SJCRH30 (cell line): ENCODE results near the gene CDK6. TPM values are rescaled to one million over a fixed set of nuclear protein-coding genes. Genes with fewer than 3 reads are reported as not detected.

ENCODE experiments used
- DNase-seq, 2 experiments: peaks; one replicate each; pipeline ENCODE4 v3.0.0-alpha.2; 2015 to 2020
- H3K27ac ChIP-seq: fragments of 250-450 bp; sonication (Bioruptor Pico); 2 replicates; pipeline ENCODE4 v1.5.1; 2020; ENCODE audit warnings: mild to moderate bottlenecking, moderate library complexity
- H3K27me3 ChIP-seq: fragments of 250-450 bp; sonication (Bioruptor Pico); 2 replicates; pipeline ENCODE4 v1.5.1; 2020; ENCODE audit warnings: mild to moderate bottlenecking, moderate library complexity
- H3K36me3 ChIP-seq: fragments of 250-450 bp; sonication (Bioruptor Pico); 2 replicates; pipeline ENCODE4 v1.5.1; 2020; ENCODE audit warnings: mild to moderate bottlenecking, moderate library complexity
- H3K4me1 ChIP-seq: fragments of 250-450 bp; sonication (Bioruptor Pico); 2 replicates; pipeline ENCODE4 v1.5.1; 2020; ENCODE audit warnings: mild to moderate bottlenecking, moderate library complexity
- H3K4me3 ChIP-seq: fragments of 250-450 bp; sonication (Bioruptor Pico); 2 replicates; pipeline ENCODE4 v1.5.1; 2020; ENCODE audit warnings: mild to moderate bottlenecking, moderate library complexity
- H3K9me3 ChIP-seq: fragments of 250-450 bp; sonication (Bioruptor Pico); replicated peaks from 2 replicates; pipeline ENCODE4 v1.5.1; 2020; ENCODE audit warnings: mild to moderate bottlenecking, moderate library complexity
- total RNA-seq: library from RNA; depleted of rRNA; stranded (reverse); fragments of >200 nt; shearing (Covaris generic); gene quantifications from 2 replicates; pipeline ENCODE4 v1.2.3, GENCODE V29; 2014

Gene CDK6
- total RNA-seq, 1 experiment from 2014 or later = 194 TPM

GRCh38 chr7:92723943-92724342 lies 112.4 kb downstream of the CDK6 start:
- Histone ChIP-seq H3K4me3 (no peak overlapping the region), H3K27ac (peak overlapping the region; percentile 89), H3K27me3 (no peaks in the 10 kb centered on the region), H3K9me3 (no peaks in the 10 kb centered on the region), H3K4me1 (peaks cover 64% of the 10 kb centered on the region), H3K36me3 (peaks cover 47% of the 10 kb centered on the region)
- DNase-seq = peak; percentile 70 to 81

GRCh38 chr7:92723205-92723604 lies 113.2 kb downstream of the CDK6 start:
- DNase-seq = peak in 1 of 2 experiments; percentile 36
- Histone ChIP-seq H3K4me1 (peaks cover 71% of the 10 kb centered on the region), H3K27ac (peak overlapping the region; percentile 89), H3K9me3 (no peaks in the 10 kb centered on the region), H3K36me3 (peaks cover 52% of the 10 kb centered on the region), H3K27me3 (no peaks in the 10 kb centered on the region), H3K4me3 (no peak overlapping the region)

GRCh38 chr7:92722541-92722940 lies 113.8 kb downstream of the CDK6 start:
- Histone ChIP-seq H3K4me3 (no peak overlapping the region), H3K9me3 (no peaks in the 10 kb centered on the region), H3K27me3 (no peaks in the 10 kb centered on the region), H3K4me1 (peaks cover 77% of the 10 kb centered on the region), H3K27ac (peak overlapping the region; percentile 89), H3K36me3 (peaks cover 47% of the 10 kb centered on the region)
- DNase-seq = no peak

- peak; percentile 84 to 90 for DNase-seq
- peaks cover 54% of the 10 kb centered on the region for H3K36me3 ChIP-seq
- H3K4me3 ChIP-seq = no peak overlapping the region
- 0 out of 2 replicates have a peak, but pooled peaks cover 3% of the 10 kb centered on the region for H3K9me3 ChIP-seq
- no peaks in the 10 kb centered on the region for H3K27me3 ChIP-seq
- peaks cover 78% of the 10 kb centered on the region for H3K4me1 ChIP-seq
- peak overlapping the region; percentile 89 for H3K27ac ChIP-seq
Measured at GRCh38 chr7:92720604-92721350, 115.6 kb downstream of the CDK6 start.

- peak overlapping the region; percentile 9 for H3K4me3 ChIP-seq
- peak; percentile 71 to 88 for DNase-seq
- H3K9me3 ChIP-seq = 0 out of 2 replicates have a peak, but pooled peaks cover 4% of the 10 kb centered on the region
- H3K36me3 ChIP-seq = peaks cover 54% of the 10 kb centered on the region
- H3K27ac ChIP-seq = peak overlapping the region; percentile 76
- no peaks in the 10 kb centered on the region for H3K27me3 ChIP-seq
- peaks cover 55% of the 10 kb centered on the region for H3K4me1 ChIP-seq
Measured at GRCh38 chr7:92717993-92718716, 118.2 kb downstream of the CDK6 start.

- peak overlapping the region; percentile 9 for H3K4me3 ChIP-seq
- peaks cover 53% of the 10 kb centered on the region for H3K36me3 ChIP-seq
- H3K27me3 ChIP-seq = no peaks in the 10 kb centered on the region
- peaks cover 50% of the 10 kb centered on the region for H3K4me1 ChIP-seq
- peak overlapping the region; percentile 76 for H3K27ac ChIP-seq
- no peak for DNase-seq
- 0 out of 2 replicates have a peak, but pooled peaks cover 4% of the 10 kb centered on the region for H3K9me3 ChIP-seq
Measured at GRCh38 chr7:92717623-92717992, 118.8 kb downstream of the CDK6 start.

GRCh38 chr7:92716825-92717580 lies 119.4 kb downstream of the CDK6 start:
- no peaks in the 10 kb centered on the region for H3K27me3 ChIP-seq
- peaks cover 51% of the 10 kb centered on the region for H3K36me3 ChIP-seq
- H3K4me1 ChIP-seq = peaks cover 44% of the 10 kb centered on the region
- peak overlapping the region; percentile 76 for H3K27ac ChIP-seq
- H3K4me3 ChIP-seq = no peak overlapping the region
- no peak for DNase-seq
- H3K9me3 ChIP-seq = 0 out of 2 replicates have a peak, but pooled peaks cover 4% of the 10 kb centered on the region

- no peak for DNase-seq
- peaks cover 48% of the 10 kb centered on the region for H3K36me3 ChIP-seq
Measured at GRCh38 chr7:92715963-92716362, 120.4 kb downstream of the CDK6 start.

GRCh38 chr7:92714767-92715166 lies 121.6 kb downstream of the CDK6 start:
- 0 out of 2 replicates have a peak, but pooled peaks cover 4% of the 10 kb centered on the region for H3K9me3 ChIP-seq
- no peak for DNase-seq
- H3K27ac ChIP-seq = no peak overlapping the region
- no peaks in the 10 kb centered on the region for H3K27me3 ChIP-seq
- peaks cover 23% of the 10 kb centered on the region for H3K4me1 ChIP-seq
- H3K4me3 ChIP-seq = no peak overlapping the region
- peaks cover 51% of the 10 kb centered on the region for H3K36me3 ChIP-seq

More at GRCh38 chr7:92715963-92716362, 120.4 kb downstream of the CDK6 start:
- H3K27ac ChIP-seq = no peak overlapping the region
- H3K9me3 ChIP-seq = 0 out of 2 replicates have a peak, but pooled peaks cover 4% of the 10 kb centered on the region
- H3K27me3 ChIP-seq = no peaks in the 10 kb centered on the region
- no peak overlapping the region for H3K4me3 ChIP-seq
- peaks cover 34% of the 10 kb centered on the region for H3K4me1 ChIP-seq

GRCh38 chr7:92714280-92714679 lies 122.1 kb downstream of the CDK6 start:
- H3K4me1 ChIP-seq = peaks cover 18% of the 10 kb centered on the region
- no peak for DNase-seq
- 0 out of 2 replicates have a peak, but pooled peaks cover 4% of the 10 kb centered on the region for H3K9me3 ChIP-seq
- no peak overlapping the region for H3K27ac ChIP-seq
- H3K4me3 ChIP-seq = no peak overlapping the region
- no peaks in the 10 kb centered on the region for H3K27me3 ChIP-seq
- peaks cover 51% of the 10 kb centered on the region for H3K36me3 ChIP-seq

- peaks cover 53% of the 10 kb centered on the region for H3K36me3 ChIP-seq
- no peak overlapping the region for H3K4me3 ChIP-seq
- H3K27me3 ChIP-seq = no peaks in the 10 kb centered on the region
- H3K9me3 ChIP-seq = peaks cover 6% of the 10 kb centered on the region; the same call in 1 of the 2 replicates
- no peak for DNase-seq
- no peak overlapping the region for H3K27ac ChIP-seq
- no peaks in the 10 kb centered on the region; the same call in 1 of the 2 replicates for H3K4me1 ChIP-seq
Measured at GRCh38 chr7:92709912-92710311, 126.5 kb downstream of the CDK6 start.

GRCh38 chr7:92709150-92709549 lies 127.2 kb downstream of the CDK6 start:
- Histone ChIP-seq H3K27ac (no peak overlapping the region), H3K27me3 (no peaks in the 10 kb centered on the region), H3K36me3 (peaks cover 54% of the 10 kb centered on the region), H3K4me1 (no peaks in the 10 kb centered on the region; the same call in 1 of the 2 replicates), H3K9me3 (peaks cover 12% of the 10 kb centered on the region; the same call in 1 of the 2 replicates), H3K4me3 (no peak overlapping the region)
- no peak for DNase-seq

- no peak overlapping the region for H3K4me3 ChIP-seq
- no peak overlapping the region for H3K27ac ChIP-seq
- peaks cover 55% of the 10 kb centered on the region for H3K36me3 ChIP-seq
- H3K4me1 ChIP-seq = no peaks in the 10 kb centered on the region; the same call in 1 of the 2 replicates
- no peaks in the 10 kb centered on the region for H3K27me3 ChIP-seq
- DNase-seq = no peak
- peaks cover 13% of the 10 kb centered on the region; the same call in 1 of the 2 replicates for H3K9me3 ChIP-seq
Measured at GRCh38 chr7:92708111-92709042, 128.0 kb downstream of the CDK6 start.
